HG03095 (cell line): ENCODE results near the gene LYVE1.

Experiments
- ATAC-seq: cut with Tn5 transposase; IDR thresholded peaks from one replicate; pipeline ENCODE4 v1.9.1; 2021; ENCODE audit warnings: moderate library complexity; ENCODE audit not compliant: unreplicated experiment

LYVE1 gene

GRCh38 chr11:10594407-10594806, 25.9 kb upstream of the LYVE1 start:
- ATAC-seq = no peak

- no peak for ATAC-seq
These were observed 23.9 kb upstream of the LYVE1 start for GRCh38 chr11:10592331-10592730.

GRCh38 chr11:10591741-10592140, 23.3 kb upstream of the LYVE1 start:
- ATAC-seq = no peak

- no peak for ATAC-seq
These were observed 21.9 kb upstream of the LYVE1 start for GRCh38 chr11:10590218-10590915.

GRCh38 chr11:10588904-10589303, 20.4 kb upstream of the LYVE1 start:
- no peak for ATAC-seq

GRCh38 chr11:10587995-10588394, 19.5 kb upstream of the LYVE1 start:
- ATAC-seq = no peak

- no peak for ATAC-seq
These were observed 18.9 kb upstream of the LYVE1 start for GRCh38 chr11:10587388-10587787.

- no peak for ATAC-seq
These were observed 15.6 kb upstream of the LYVE1 start for GRCh38 chr11:10584071-10584501.

GRCh38 chr11:10581481-10582019, 13.1 kb upstream of the LYVE1 start:
- ATAC-seq = no peak

GRCh38 chr11:10580623-10581022, 12.2 kb upstream of the LYVE1 start:
- no peak for ATAC-seq

GRCh38 chr11:10579700-10580099, 11.2 kb upstream of the LYVE1 start:
- ATAC-seq = no peak

GRCh38 chr11:10576035-10576398, 7.6 kb upstream of the LYVE1 start:
- no peak for ATAC-seq

GRCh38 chr11:10575346-10576034, 7.0 kb upstream of the LYVE1 start:
- ATAC-seq = no peak

- ATAC-seq = no peak
These were observed 5.1 kb upstream of the LYVE1 start for GRCh38 chr11:10573556-10573955.

GRCh38 chr11:10573028-10573427, 4.6 kb upstream of the LYVE1 start:
- no peak for ATAC-seq

GRCh38 chr11:10572533-10572932, 4.1 kb upstream of the LYVE1 start:
- ATAC-seq = no peak

GRCh38 chr11:10567446-10567845, 1.0 kb downstream of the LYVE1 start:
- no peak for ATAC-seq

GRCh38 chr11:10566257-10566957, 2.1 kb downstream of the LYVE1 start:
- no peak for ATAC-seq

GRCh38 chr11:10565493-10565892, 3.0 kb downstream of the LYVE1 start:
- ATAC-seq = no peak

- no peak for ATAC-seq
These were observed 3.7 kb downstream of the LYVE1 start for GRCh38 chr11:10564696-10565318.

- no peak for ATAC-seq
These were observed 4.4 kb downstream of the LYVE1 start for GRCh38 chr11:10564030-10564429.
